Activated naive CD4-positive, alpha-beta T cell treated with anti-CD3 and anti-CD28 coated beads for 36 hours (primary cell): ENCODE results near the gene STK32B. TPM values are rescaled to one million over a fixed set of nuclear protein-coding genes. Genes with fewer than 3 reads are reported as not detected.

Experiments used
- CTCF ChIA-PET: fragments of 350-600 bp; sonication (Branson Sonifier 250); formaldehyde crosslinking; loops from one replicate; lab custom pipeline; 2021; ENCODE audit warnings: antibody characterized with exemption; lab: Charles Lee
- DNase-seq: peaks from one replicate; pipeline ENCODE4 v3.0.0-alpha.2; 2020
- H3K27ac Mint-ChIP-seq: one replicate; pipeline ENCODE4 v1.8.0; 2021; ENCODE audit warnings: mild to moderate bottlenecking, mixed read lengths
- H3K27me3 Mint-ChIP-seq: one replicate; pipeline ENCODE4 v1.8.0; 2021; ENCODE audit warnings: low read depth, mixed read lengths
- H3K36me3 Mint-ChIP-seq: one replicate; pipeline ENCODE4 v1.8.0; 2021; ENCODE audit warnings: low read depth, mixed read lengths
- H3K4me1 Mint-ChIP-seq: one replicate; pipeline ENCODE4 v1.8.0; 2021; ENCODE audit warnings: low read depth, mixed read lengths
- H3K4me3 Mint-ChIP-seq: one replicate; pipeline ENCODE4 v1.8.0; 2021; ENCODE audit warnings: mild to moderate bottlenecking, moderate library complexity, mixed read lengths
- H3K9me3 Mint-ChIP-seq: one replicate; pipeline ENCODE4 v1.8.0; 2021; ENCODE audit warnings: mixed read lengths
- intact Hi-C: fragments of 100-400 bp; cut with micrococcal nuclease; formaldehyde crosslinking; loops from one replicate; pipeline ENCODE4 v1.15.1; 2023
- total RNA-seq, 2 experiments: library from RNA; stranded (reverse); gene quantifications; one replicate each; pipeline ENCODE4 v1.2.3, GENCODE V29; 2021

The STK32B gene
- total RNA-seq, 2 experiments from 2014 or later, result not detected

DNA sequence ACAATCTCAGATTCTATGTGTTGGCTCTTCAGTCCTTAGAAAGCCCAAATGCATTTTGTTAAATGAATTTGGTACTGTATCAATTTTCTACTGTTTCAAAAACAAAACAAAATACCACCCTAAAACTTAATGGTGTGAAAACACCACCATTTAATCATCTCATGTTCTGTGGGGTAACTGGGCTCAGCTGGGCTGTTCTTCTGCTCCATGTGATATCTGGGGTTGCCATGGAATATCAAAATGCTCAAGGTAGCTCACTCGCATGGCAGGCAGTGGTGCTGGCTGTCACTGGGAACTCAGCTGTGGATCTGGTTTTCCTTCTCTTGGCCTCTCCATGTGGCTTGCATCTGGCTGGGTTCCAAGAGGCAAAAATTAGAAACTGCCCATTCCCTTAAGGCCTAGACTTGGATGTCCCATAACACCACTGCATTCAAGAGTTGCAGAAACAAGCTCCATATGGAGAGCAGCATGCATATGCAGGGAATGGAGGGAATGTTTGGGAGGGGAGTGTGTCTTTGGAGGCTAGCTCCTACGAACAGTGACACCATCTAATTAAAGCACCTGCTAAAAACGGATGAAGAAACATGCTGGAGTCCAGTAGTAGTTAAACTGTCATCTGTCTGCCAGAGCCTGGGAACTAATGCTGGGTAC, 279.2 kb downstream of the STK32B start:
- peaks cover 10% of the 10 kb centered on the region for H3K9me3 Mint-ChIP-seq
- no peak overlapping the region for H3K4me3 Mint-ChIP-seq
- H3K4me1 Mint-ChIP-seq, result no peaks in the 10 kb centered on the region
- H3K27ac Mint-ChIP-seq, result no peak overlapping the region
- intact Hi-C loops, result no loop called here
- DNase-seq, result no peak
- CTCF ChIA-PET, result no interaction called here
- H3K36me3 Mint-ChIP-seq, result no peaks in the 10 kb centered on the region
- H3K27me3 Mint-ChIP-seq, result no peaks in the 10 kb centered on the region

DNA sequence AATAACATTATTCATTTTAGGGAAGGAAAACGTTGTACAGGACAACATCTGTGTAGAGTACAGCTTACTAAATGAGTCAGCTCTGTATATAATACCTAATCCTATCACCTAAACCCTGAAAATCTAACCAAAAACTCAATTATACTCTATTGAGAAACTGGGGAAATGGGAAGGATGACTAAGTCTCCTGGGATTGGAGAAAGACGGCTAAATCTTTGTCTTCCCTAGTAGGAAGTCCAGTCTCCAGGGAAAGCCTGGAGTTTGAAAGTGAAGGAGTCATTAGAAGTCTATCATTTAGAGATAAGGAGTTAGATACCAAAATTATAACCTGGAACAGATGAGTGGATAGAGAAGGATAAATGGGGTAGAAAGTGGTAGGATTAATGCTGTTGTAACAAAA, 286.5 kb downstream of the STK32B start:
- CTCF ChIA-PET, result no interaction called here
- Mint-ChIP-seq H3K4me3 (no peak overlapping the region), H3K9me3 (peaks cover 4% of the 10 kb centered on the region), H3K4me1 (no peaks in the 10 kb centered on the region), H3K36me3 (no peaks in the 10 kb centered on the region), H3K27me3 (no peaks in the 10 kb centered on the region), H3K27ac (no peak overlapping the region)
- intact Hi-C loops, result no loop called here
- no peak for DNase-seq

GRCh38 chr4:5338531-5338930, 287.3 kb downstream of the STK32B start:
- Mint-ChIP-seq H3K4me3 (no peak overlapping the region), H3K27ac (no peak overlapping the region), H3K36me3 (no peaks in the 10 kb centered on the region), H3K9me3 (peaks cover 4% of the 10 kb centered on the region), H3K27me3 (no peaks in the 10 kb centered on the region), H3K4me1 (no peaks in the 10 kb centered on the region)
- no peak for DNase-seq
- CTCF ChIA-PET, result no interaction called here
- intact Hi-C loops, result no loop called here

- H3K9me3 Mint-ChIP-seq, result no peaks in the 10 kb centered on the region
- H3K36me3 Mint-ChIP-seq, result no peaks in the 10 kb centered on the region
- no peaks in the 10 kb centered on the region for H3K4me1 Mint-ChIP-seq
- no peak overlapping the region for H3K27ac Mint-ChIP-seq
- CTCF ChIA-PET, result no interaction called here
- DNase-seq, result no peak
- no peak overlapping the region for H3K4me3 Mint-ChIP-seq
- H3K27me3 Mint-ChIP-seq, result no peaks in the 10 kb centered on the region
- intact Hi-C loops, result no loop called here
Observed at GRCh38 chr4:5340991-5341451, 289.7 kb downstream of the STK32B start.

GRCh38 chr4:5341526-5341925, 290.2 kb downstream of the STK32B start:
- H3K4me1 Mint-ChIP-seq, result no peaks in the 10 kb centered on the region
- H3K27ac Mint-ChIP-seq, result no peak overlapping the region
- DNase-seq, result no peak
- no peak overlapping the region for H3K4me3 Mint-ChIP-seq
- no peaks in the 10 kb centered on the region for H3K36me3 Mint-ChIP-seq
- H3K27me3 Mint-ChIP-seq, result no peaks in the 10 kb centered on the region
- no peaks in the 10 kb centered on the region for H3K9me3 Mint-ChIP-seq
- intact Hi-C loops, result no loop called here
- CTCF ChIA-PET, result no interaction called here

- DNase-seq, result no peak
- intact Hi-C loops, result no loop called here
Observed at GRCh38 chr4:5355846-5356245, 304.6 kb downstream of the STK32B start.

DNA sequence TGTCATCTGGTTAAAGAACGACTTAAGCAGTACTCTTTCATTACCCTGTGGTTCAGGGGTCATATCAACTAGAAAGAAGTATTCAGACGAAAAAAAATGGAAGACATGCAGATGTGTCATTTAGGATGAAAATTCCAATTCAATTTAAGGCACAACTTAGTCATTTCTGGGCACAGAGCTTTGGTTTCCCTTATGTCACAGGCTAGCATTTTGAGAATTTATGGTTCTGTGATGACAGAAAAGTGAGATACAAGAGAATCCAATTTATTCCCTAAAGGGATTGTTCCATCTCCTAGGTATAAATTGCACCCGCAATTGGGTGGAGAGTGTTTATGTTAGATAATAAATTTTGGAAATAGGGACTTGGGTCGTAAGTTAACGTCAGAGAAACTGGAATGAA, 306.6 kb downstream of the STK32B start:
- H3K4me3 Mint-ChIP-seq, result no peak overlapping the region
- CTCF ChIA-PET, result interaction anchor here (0.6 to 0.7 kb wide), 2 partner anchors 863 to 893 kb away, joined by 3 read pairs; no protein-coding TSS in a partner anchor
- H3K4me1 Mint-ChIP-seq, result no peaks in the 10 kb centered on the region
- H3K9me3 Mint-ChIP-seq, result peaks cover 2% of the 10 kb centered on the region
- H3K27me3 Mint-ChIP-seq, result no peaks in the 10 kb centered on the region
- intact Hi-C loops, result no loop called here
- no peak overlapping the region for H3K27ac Mint-ChIP-seq
- DNase-seq, result no peak
- H3K36me3 Mint-ChIP-seq, result no peaks in the 10 kb centered on the region

More at GRCh38 chr4:5355846-5356245, 304.6 kb downstream of the STK32B start:
- no peaks in the 10 kb centered on the region for H3K27me3 Mint-ChIP-seq
- no peaks in the 10 kb centered on the region for H3K4me1 Mint-ChIP-seq
- H3K4me3 Mint-ChIP-seq, result no peak overlapping the region
- CTCF ChIA-PET, result no interaction called here
- H3K9me3 Mint-ChIP-seq, result peaks cover 2% of the 10 kb centered on the region
- H3K36me3 Mint-ChIP-seq, result no peaks in the 10 kb centered on the region
- no peak overlapping the region for H3K27ac Mint-ChIP-seq

- CTCF ChIA-PET, result no interaction called here
- H3K4me3 Mint-ChIP-seq, result no peak overlapping the region
Observed at GRCh38 chr4:5361968-5362367, 310.7 kb downstream of the STK32B start.

DNA sequence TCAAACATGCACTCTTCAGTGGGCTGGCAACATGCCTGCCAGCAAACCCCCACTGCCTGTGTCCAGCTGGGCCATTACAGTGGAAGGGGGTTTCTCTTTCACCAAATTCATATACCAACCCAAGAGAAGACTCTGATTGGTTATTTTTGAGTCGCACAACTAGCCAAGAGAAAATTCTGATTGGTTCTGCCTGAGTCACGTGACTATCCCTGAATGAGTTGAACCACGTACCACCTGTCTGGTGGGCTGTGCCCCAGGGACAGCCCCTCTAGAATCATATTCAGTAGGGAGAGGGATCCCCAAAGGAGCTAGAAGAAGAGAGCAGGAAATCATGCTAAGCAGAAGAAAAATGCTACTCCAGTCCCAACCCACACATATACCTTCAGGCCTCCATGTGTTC, 313.1 kb downstream of the STK32B start:
- H3K36me3 Mint-ChIP-seq, result no peaks in the 10 kb centered on the region
- CTCF ChIA-PET, result no interaction called here
- H3K4me1 Mint-ChIP-seq, result no peaks in the 10 kb centered on the region
- no peak for DNase-seq
- intact Hi-C loops, result no loop called here
- H3K27me3 Mint-ChIP-seq, result no peaks in the 10 kb centered on the region
- no peak overlapping the region for H3K27ac Mint-ChIP-seq
- no peak overlapping the region for H3K4me3 Mint-ChIP-seq
- H3K9me3 Mint-ChIP-seq, result peaks cover 2% of the 10 kb centered on the region

More at GRCh38 chr4:5361968-5362367, 310.7 kb downstream of the STK32B start:
- Mint-ChIP-seq H3K27ac (no peak overlapping the region), H3K27me3 (no peaks in the 10 kb centered on the region), H3K36me3 (no peaks in the 10 kb centered on the region), H3K4me1 (no peaks in the 10 kb centered on the region), H3K9me3 (peaks cover 2% of the 10 kb centered on the region)
- DNase-seq, result peak; percentile 10
- intact Hi-C loops, result no loop called here

DNA sequence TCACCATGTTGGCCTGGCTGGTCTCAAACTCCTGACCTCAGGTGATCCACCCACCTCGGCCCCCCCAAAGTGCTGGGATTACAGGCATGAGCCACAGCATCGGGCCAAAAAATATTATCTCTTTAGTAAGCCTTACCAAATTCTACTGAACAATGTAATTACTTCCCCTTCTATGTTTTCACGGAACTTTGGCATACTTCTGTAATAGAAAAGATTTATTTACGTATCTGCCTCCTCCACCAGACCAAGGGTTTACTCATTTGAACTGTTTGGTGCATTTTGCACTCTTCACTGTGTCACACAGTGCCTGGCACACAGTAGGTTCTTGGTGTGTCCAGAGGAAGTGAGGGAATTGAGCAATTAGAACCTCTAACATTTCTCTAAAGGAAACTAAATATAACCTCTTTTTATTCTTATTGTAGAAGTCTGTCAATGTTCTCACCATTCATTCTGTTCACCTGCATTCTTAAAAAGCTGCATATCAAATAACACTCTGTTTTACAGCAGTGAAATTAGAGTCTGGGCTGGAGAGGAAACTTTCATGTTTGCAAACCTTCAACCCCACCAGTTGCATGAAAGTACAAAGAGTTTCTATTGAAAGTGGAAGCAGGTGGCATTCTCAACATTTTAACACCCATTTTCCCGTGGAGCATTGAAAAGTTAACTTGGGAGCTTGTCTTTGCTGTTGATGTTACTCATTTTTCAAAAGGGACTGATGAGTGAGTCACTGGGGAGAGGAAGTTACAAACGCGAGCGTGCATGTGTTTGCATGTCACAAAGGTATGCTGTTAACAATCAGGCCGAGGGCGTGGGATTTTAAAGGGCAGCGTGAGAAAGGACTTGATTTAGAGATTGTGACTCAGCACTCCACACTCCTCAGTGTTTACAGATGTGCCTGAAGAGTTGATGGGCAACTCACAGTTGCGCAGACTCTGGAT, 314.1 kb downstream of the STK32B start:
- intact Hi-C loops, result no loop called here

GRCh38 chr4:5366009-5366386, 314.7 kb downstream of the STK32B start:
- H3K4me3 Mint-ChIP-seq, result no peak overlapping the region
- H3K4me1 Mint-ChIP-seq, result no peaks in the 10 kb centered on the region
- intact Hi-C loops, result no loop called here
- no peaks in the 10 kb centered on the region for H3K27me3 Mint-ChIP-seq
- CTCF ChIA-PET, result no interaction called here
- no peak for DNase-seq
- H3K9me3 Mint-ChIP-seq, result no peaks in the 10 kb centered on the region
- H3K36me3 Mint-ChIP-seq, result no peaks in the 10 kb centered on the region
- no peak overlapping the region for H3K27ac Mint-ChIP-seq

More for the DNA sequence above, 314.1 kb downstream of the STK32B start:
- H3K27ac Mint-ChIP-seq, result no peak overlapping the region
- H3K4me1 Mint-ChIP-seq, result no peaks in the 10 kb centered on the region
- H3K36me3 Mint-ChIP-seq, result no peaks in the 10 kb centered on the region
- peaks cover 1% of the 10 kb centered on the region for H3K9me3 Mint-ChIP-seq
- H3K27me3 Mint-ChIP-seq, result no peaks in the 10 kb centered on the region
- H3K4me3 Mint-ChIP-seq, result no peak overlapping the region
- DNase-seq, result no peak
- CTCF ChIA-PET, result no interaction called here

DNA sequence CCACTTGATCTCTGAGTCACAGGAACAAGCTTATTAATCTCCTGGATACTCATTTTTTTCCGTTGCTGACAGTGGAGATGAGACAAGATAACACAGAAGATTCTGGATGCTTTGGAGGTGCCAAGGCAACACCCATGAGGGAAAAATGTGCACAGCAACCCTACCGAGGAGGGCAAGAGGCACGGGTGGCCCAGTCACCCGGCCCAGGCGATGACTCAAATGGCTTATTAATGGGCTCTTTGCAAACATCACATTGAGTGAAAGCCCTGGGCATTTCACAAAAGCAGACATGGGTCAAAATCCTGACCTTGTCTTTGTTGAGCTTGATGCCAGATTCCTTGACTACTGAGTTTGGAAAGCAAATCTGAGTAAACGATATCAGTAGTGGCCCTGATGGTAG, 315.1 kb downstream of the STK32B start:
- intact Hi-C loops, result no loop called here
- no peaks in the 10 kb centered on the region for H3K9me3 Mint-ChIP-seq

More for the DNA sequence above, 315.1 kb downstream of the STK32B start:
- H3K27me3 Mint-ChIP-seq, result no peaks in the 10 kb centered on the region
- no peak overlapping the region for H3K4me3 Mint-ChIP-seq
- H3K36me3 Mint-ChIP-seq, result no peaks in the 10 kb centered on the region
- no peak overlapping the region for H3K27ac Mint-ChIP-seq
- CTCF ChIA-PET, result no interaction called here
- DNase-seq, result no peak
- H3K4me1 Mint-ChIP-seq, result no peaks in the 10 kb centered on the region
